ENCODE results near the gene ARHGEF25.
"Not testable (repeated sequence)": the region's sequence is repeated elsewhere in the genome, so short reads cannot be mapped to it uniquely, and the experiment has no call there.

ARHGEF25 gene

GRCh38 chr12:57622293-57623245 lies 11.3 kb downstream of the ARHGEF25 start:
- DNase-seq (ENCODE audit: low read depth) = no peak

- no peak for DNase-seq (ENCODE audit: low read depth)
Observed at GRCh38 chr12:57623385-57623784, 12.2 kb downstream of the ARHGEF25 start.

GRCh38 chr12:57623811-57624390 lies 12.7 kb downstream of the ARHGEF25 start:
- no peak for DNase-seq (ENCODE audit: low read depth)

GRCh38 chr12:57624441-57625220 lies 13.4 kb downstream of the ARHGEF25 start:
- no peak for DNase-seq (ENCODE audit: low read depth)

GRCh38 chr12:57625261-57626032 lies 14.2 kb downstream of the ARHGEF25 start:
- no peak for DNase-seq (ENCODE audit: low read depth)

GRCh38 chr12:57626111-57626920 lies 15.1 kb downstream of the ARHGEF25 start:
- no peak for DNase-seq (ENCODE audit: low read depth)

- no peak for DNase-seq (ENCODE audit: low read depth)
Observed at GRCh38 chr12:57626921-57627445, 15.7 kb downstream of the ARHGEF25 start.

- DNase-seq (ENCODE audit: low read depth) = no peak
Observed at GRCh38 chr12:57627501-57628279, 16.5 kb downstream of the ARHGEF25 start.

GRCh38 chr12:57628280-57629191 lies 17.3 kb downstream of the ARHGEF25 start:
- no peak for DNase-seq (ENCODE audit: low read depth)

- DNase-seq (ENCODE audit: low read depth) = no peak
Observed at GRCh38 chr12:57629897-57630471, 18.7 kb downstream of the ARHGEF25 start.

GRCh38 chr12:57630891-57631433 lies 19.7 kb downstream of the ARHGEF25 start:
- DNase-seq (ENCODE audit: low read depth) = no peak

- no peak for DNase-seq (ENCODE audit: low read depth)
Observed at GRCh38 chr12:57631566-57632072, 20.4 kb downstream of the ARHGEF25 start.

GRCh38 chr12:57632073-57632957 lies 21.1 kb downstream of the ARHGEF25 start:
- DNase-seq (ENCODE audit: low read depth) = no peak

GRCh38 chr12:57632958-57633840 lies 22.0 kb downstream of the ARHGEF25 start, which contains the start of gene B4GALNT1:
Gene B4GALNT1 (minus strand): TSS chr12:57633201. CDS start chr12:57632132, 1,069 bp downstream.
- DNase-seq (ENCODE audit: low read depth) = no peak

- DNase-seq (ENCODE audit: low read depth) = not testable (repeated sequence)
Observed at GRCh38 chr12:57636731-57637130, 25.5 kb downstream of the ARHGEF25 start.

GRCh38 chr12:57637364-57637763 lies 26.1 kb downstream of the ARHGEF25 start:
- no peak for DNase-seq (ENCODE audit: low read depth)
